Hindlimb muscle (tissue), 1 donor: ENCODE measurements around the gene ASB8. TPM values are rescaled to one million over a fixed set of nuclear protein-coding genes. Genes with fewer than 3 reads are reported as not detected.
A peak's percentile ranks its signal among the peaks of the same experiment; 100 is the strongest.
"Not testable (repeated sequence)": the region's sequence is repeated elsewhere in the genome, so short reads cannot be mapped to it uniquely, and the experiment has no call there.

ENCODE experiments used
- DNase-seq: peaks from one replicate; pipeline ENCODE4 v3.0.0-alpha.2; 2013
- polyA plus RNA-seq: library from polyadenylated mRNA; unstranded; fragments of 120-200 nt; gene quantifications from one replicate; pipeline ENCODE4 v1.2.1, GENCODE V29; 2013; ENCODE audit not compliant: insufficient read length

ASB8 gene
- polyA plus RNA-seq, 1 donor, result 59.2 TPM

DNA sequence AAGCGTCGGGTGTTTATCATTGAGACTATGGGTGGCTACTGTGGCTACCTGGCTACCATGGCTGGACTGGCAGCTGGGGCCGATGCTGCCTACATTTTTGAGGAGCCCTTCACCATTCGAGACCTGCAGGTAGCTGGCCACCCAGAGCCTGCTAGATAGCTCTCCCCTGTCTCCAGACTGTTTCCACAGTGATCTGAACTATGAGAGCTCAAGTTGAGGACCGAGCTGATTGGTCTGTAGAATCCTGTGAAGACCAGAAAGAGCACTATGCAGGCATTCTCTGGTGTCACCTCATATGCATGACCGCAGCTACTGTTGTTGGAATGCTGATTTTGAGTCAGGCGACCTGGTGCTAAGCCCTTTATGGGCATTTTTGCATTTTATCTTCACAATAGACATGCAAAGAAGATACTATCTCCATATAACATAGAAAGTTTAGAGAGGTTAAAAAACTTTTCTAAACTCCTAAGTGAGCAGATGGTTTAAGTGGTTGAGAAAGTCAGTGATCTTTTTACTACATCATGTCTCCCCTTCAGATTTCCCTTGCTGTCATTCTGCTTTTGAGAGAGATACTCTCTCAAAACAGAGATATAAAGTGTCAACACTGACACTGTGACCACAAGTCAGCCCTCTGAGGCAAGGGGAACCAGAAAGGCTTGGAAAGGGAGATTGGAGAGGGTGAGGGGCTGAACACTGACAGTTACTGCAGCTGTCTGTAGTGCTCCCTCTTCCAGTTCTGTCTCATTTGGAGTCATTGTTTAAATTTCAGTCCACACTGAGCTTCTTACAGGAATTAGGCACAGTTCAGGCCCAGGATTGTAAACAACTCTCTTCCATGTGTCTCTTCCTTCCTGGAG, 14.3 kb downstream of the ASB8 start:
- no peak for DNase-seq

DNA sequence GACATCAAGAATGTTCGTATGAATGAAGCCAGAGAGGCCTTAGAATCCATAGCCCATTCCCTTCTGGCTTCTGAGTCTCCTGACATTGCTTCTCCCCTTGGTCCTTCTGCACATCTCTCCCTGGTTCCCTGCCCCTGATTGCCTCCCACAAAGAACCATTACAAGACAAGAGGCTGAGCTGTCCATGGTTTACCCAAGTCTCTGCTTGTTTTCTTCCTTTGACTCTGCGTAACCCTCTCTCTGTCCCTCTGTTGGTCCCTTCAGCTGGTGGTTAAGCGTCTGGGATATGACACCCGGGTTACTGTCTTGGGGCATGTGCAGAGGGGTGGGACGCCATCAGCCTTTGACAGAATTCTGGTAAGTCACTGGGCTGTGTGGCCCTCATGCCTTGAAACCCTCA, 22.3 kb downstream of the ASB8 start:
- DNase-seq, result no peak

DNA sequence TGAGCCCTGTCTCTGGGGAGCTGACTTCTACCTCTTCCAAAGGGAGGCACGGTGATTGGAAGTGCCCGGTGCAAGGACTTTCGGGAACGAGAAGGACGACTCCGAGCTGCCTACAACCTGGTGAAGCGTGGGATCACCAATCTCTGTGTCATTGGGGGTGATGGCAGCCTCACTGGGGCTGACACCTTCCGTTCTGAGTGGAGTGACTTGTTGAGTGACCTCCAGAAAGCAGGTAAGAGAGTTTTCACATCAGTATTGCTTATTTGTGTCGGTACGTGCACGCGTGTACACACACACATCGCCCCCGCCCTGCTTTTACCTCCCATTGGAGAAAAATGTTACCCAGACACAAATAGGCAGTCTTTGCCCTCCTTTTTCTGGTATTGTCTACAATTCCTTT, 24.5 kb downstream of the ASB8 start:
- DNase-seq, result no peak

DNA sequence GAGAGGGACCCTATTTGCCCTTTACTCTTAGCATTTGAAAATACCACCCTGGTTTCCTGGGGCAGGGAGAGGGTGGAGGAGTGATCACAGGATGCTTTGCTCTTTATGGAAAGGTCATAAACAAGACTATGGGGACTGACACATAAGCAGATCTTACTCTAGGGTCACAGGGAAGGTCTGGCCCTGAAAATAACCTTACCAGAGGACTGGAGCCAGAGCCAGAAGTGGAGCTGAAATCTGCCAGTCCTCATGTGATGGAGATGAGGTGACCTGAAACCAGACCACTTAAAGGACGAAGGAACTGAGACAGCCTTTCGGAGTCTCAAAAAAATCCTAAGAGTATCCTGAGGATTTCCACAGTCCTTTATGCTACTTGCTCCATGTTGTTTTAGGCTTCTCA, 25.8 kb downstream of the ASB8 start:
- DNase-seq, result no peak

DNA sequence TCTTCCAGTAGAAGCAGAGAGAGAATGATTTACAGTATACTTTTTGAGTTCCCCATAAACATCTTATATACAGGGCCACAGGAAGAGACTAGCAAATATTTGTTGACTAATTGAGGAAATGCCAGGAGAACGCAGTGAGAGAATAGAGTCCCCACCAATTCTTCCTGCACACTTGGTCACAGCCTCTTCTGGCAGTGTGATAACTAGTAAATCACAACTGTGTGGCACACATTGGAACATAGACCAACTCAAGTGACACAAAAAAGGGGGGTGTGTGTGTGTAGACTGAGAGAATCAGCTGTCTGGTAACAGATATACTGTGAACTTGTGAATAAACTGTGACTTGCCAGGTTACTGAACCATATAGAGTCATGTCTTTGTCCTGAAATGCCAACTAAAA, 27.9 kb downstream of the ASB8 start:
- DNase-seq, result no peak

DNA sequence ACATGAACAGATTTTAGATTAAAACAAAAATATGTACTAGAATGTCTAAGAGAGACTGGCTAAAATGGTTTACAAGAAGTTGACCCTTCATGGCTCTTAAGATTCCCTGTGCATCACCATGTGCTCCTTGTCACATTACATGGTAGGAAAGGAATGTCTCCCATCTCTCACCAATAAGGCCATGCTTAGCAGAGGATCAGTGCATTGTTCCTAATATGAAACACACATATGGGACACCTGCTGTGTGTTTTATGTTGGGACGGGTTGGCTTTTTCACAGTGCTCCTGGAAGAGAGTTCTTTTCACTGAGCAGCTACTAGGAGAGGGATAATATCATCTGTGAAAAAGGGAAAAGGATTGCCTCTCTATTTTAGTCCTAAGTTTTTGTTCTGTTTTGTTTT, 28.5 kb downstream of the ASB8 start:
- DNase-seq, result no peak

DNA sequence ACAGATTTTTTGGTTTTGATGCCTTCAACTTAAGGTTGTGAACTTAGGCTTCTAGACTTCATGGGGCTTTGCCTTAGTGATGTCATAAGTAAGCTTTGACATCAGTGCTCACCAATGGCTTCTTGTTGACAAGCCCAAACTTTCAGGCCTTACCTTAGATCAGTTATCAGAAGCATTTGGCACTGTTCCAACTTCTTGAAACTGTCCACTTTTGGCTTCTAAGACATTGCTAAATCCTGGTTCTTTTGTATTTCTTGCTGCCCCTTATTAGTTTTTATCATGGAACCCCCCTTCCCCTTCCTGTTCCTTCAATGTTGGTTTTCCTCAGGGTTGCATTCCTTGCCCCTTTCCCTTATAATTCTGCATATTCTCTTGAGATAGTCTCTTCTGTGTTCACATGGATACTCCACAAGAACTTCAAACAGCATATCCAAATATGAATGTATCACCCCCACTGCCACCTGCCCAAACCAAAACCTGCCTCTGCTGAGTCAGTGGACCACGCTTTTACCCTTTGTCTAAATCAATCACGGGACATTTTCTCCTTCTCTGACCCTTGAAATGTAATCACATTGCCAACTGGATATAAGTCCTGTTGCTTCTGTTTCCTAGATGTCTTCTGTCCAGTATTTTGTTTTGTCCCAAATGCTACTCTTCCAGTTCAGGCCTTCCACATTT, 30.2 kb downstream of the ASB8 start:
- DNase-seq, result no peak

DNA sequence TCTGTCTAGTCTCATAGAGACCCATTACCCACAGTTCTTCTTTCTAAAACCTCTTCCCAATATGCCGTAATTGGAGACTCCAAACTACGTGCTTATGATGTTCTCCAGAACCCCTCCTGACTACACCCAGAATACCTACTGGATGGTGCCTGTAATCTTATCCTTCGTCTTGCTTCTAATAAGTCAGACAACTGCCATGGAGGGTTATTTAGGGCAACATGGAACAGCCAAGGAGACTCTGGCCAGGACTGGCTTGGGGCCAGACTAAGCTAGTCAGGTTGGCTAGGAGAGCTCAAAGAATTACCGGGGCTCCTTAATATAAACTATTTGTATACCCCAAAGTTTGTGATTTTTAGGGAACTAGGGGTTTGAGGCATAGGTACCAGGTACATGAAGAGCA, 31.3 kb downstream of the ASB8 start:
- no peak for DNase-seq

DNA sequence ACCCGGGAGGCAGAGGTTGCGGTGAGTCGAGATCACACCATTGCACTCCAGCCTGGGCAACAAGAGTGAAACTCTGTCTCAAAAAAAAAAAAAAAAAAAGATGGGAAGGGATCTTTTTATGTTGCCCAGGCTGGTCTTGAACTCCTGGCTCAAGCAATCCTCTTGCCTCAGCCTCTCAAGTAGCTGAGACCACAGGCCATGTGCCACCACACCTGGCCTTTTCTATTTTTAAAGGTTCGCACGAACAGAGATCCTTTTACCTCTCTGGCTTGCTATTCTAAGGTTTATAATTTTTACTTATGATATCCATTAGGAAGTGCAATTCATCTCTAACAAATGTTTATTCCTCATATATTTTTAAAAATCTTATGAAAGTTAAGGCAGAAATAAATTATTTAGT, 31.8 kb downstream of the ASB8 start:
- DNase-seq, result not testable (repeated sequence)

DNA sequence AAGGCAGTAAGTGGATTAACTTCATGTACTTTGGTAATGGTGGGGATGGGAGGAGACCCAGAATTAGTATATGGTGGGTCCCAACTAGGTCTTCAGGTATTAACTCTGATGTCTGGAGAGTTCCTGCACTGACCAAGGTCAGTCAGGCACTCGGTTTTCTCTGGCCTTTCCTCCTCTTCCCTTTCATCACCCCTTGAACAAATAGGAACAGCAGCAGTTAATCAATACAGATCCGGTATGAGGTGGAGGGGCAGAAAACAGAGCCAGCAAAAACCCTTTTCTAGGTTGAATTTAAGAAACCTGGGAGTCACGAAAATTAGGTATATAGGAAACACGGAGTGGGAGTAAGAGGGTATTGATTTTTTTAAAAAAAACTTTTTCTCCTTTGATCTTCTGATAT, 34.1 kb downstream of the ASB8 start:
- no peak for DNase-seq

DNA sequence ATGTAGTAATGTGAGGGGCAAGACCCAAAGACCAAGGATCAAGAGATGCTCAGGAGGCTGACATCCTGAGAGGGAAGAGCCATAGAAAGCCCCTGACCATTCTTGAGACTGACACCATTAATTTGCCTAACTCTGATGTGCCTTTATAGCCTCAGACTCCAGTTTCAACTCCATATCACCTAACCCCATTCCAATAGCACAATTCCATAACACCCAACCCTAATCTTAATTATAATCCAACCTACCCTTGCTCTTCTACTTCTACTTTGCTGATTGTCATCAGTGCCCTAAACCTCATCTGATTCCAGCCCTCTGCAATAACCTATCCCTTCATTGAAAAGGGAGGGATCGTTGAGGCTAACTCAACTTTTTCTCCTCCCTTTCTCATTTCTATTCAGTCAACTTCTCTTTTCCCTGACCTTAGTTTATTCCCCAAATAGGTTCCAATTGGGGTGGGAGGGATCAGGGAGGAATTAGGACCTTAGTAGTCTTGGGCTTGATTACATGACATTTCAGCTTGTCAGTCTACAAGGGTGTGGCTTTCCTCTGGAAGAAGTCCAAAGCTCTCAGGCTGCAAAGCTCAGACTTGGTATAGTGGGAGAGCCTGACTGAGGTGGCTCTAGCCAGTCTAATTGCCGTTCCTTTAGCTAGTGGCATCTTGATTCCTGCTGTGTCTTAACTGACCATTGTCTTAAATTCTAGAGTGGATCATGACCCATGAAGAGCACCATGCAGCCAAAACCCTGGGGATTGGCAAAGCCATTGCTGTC, 35.1 kb downstream of the ASB8 start:
- no peak for DNase-seq

DNA sequence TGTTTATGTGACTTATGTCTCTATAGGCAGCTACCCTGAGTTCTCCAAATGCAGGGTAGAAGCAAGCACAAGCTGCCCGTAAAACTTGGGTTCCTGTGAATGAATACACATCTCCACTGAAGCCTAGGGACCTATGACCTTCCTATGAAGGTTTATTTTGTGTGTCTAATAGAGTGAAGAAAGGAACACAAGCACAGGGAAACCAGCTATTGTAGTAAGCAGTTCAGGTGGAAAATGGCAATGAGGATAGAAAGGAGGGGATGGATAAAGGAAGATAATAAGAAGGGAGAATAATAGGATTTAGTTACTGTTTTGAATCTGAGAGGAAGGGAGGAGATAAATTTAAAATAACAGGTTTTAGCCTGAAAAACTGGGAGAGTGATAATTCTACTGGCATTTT, 35.8 kb downstream of the ASB8 start:
- no peak for DNase-seq

DNA sequence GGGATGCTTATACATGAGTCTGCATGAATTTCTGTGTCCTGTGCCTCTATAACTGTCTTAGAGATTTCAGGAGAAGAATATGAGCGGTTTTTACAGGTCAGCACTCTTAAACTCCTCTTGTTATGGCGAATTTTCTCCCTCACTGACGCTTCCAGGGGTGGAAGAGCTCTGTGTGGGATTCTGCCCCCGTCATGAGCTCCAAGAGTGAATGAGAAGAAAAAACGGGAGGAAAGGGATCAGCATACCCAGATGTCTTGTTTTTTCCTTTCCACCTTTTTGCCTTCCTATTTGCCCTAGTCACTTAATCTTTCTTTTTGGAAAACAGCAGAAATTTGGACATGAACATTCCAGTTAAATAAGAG, 37.5 kb downstream of the ASB8 start:
- peak; percentile 7 for DNase-seq

DNA sequence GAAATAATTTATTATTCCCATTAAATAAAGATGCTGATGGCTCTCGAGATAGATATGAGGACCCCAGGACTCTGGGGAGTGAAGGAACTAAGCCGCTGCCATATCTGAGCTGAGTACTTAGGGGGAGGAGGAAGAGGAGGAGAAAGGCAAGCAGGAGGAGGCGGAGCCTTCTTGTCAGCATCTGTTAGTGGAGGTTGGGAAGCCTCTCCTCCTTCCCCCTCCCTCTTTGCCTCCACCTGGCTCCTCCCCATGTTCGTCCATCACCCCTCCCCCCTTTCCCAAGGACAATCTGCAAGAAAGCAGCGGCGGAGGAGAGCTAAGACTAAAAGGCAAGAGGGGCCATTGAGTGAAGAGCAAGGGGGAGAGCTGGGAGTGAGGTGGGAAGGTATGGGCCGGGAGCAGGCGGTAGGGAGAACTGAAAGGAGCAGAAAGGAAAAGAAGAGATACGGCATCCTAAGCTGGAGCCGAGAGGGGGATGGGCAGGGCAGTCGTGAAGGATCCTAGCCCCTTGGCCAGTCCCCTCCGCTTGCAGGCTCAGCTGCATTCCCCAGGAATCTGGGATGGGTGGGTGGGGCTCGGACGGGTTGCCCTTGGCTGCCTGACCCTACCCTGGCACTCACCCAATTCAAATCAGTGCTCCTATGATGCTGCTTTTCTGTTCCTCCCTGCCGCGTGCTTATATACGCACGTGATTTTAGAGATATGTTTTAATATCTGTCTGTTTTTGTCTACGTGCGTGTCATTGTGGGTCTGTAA, 38.1 kb downstream of the ASB8 start, which contains the start of gene PFKM:
Gene PFKM, plus strand, starts transcription at position 287 of the 756 bp plus-strand sequence. CDS start 3,411 bp downstream, outside the sequence.
- DNase-seq, result peak; percentile 86

DNA sequence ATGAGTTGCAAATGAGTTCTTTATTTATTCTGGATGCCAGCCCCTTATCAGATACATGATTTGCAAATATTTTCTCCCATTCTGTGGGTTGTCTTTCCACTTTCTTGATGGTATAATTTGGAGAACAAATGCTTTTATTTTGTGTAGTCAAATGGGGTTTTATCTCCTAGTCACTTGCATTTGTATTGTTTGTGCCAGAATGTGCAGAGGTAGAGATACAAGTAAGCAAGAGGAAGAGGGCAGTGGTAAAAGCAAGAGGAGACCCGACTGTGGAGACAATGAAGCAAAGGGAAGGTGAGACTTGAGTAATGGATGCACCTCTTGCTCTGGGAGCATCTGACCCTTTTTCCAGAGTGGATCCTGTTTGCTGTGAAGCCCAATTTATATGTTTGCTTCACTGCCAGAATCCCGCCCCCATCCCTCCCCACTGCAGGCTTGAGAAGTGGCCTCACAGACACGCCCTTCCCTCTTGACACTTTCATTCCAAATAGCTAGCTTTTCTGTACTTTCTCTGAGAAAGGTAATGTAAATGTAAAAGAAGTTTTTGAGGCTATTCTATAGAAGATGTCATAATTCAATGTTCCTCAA, 38.9 kb downstream of the ASB8 start:
- no peak for DNase-seq

DNA sequence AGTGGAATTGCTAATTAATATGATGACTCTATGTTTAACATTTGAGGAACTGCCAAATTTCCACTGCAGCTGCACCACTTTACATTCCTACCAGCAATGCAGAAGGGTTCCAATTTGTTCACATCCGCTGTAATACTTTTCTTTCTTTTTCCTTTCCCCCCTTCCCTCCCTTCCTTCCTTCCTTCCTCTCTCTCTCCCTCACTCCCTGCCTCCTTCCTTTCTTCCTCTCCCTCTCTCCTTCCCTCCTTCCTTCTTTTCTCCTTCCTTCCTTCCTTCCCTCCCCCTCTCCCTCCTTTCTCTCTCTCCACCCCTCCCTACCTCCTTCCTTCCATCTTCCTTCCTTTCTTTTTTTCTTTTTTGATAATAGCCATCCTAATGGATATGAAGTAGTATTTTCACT, 41.4 kb downstream of the ASB8 start:
- DNase-seq, result no peak

DNA sequence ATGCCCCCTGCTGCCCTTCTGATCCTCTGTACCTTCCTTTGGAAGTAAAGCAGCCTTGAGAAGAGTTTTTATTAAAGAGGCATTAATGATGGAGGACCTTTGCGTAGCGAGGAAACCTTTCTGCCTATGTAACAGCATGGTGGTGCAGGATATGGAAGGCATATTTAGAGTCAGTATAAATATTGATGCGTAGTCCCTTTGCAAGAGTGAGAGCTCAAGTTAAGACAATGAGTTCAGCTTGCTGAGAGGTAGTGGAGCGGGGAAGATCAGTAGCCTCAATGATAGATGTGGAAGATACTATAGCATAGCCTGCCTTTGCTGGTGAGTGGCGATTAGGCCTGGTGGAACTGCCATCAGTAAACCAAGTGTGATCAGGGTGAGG, 46.0 kb downstream of the ASB8 start:
- DNase-seq, result not testable (repeated sequence)

DNA sequence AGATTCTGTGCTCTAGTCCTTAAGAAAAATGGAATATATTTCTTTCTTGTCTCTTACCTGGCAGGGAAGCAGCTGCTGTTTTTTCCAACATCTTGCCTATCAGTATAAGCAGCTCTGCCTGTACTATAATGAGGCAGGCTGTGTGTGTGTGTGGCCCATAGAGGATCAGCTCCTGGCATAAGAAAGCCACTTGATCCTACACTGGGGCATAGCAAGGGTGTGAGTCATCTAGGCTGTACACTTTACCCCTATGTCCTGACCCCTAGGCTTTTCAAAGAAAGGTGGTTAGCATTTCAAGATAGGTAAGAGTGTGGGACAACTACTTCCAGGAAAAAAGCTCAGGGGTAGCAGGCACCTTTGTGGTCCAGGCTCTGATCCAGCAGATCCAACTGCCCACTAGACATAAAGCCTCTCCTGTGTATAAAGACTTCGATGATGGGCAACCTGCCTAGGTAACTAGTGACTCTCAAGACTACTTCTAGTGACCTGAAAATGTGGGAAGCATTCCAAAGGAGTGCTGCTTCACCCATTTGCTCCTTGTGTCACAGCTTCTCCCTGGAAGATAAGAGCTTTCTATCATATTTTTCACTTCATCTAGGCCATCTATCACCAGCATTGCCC, 46.5 kb downstream of the ASB8 start:
- no peak for DNase-seq

DNA sequence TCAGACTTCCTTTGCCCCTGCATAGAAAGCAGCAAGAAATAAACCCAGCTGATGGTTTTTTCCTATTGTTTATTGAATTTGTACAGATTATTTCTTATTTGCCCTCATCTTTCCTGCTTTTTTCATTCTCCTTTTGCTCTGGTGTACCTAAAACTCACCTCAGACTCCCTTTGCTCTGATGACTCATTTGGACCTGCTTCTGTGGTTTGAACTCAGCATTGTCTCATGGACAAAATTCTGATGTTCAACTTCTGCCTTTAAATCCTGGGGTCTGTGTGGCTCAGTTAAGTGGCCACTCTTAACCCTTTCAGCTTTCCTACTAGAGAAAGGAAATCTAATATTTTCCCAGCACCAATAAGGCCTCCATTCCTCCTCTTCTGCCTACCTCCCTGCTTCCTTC, 47.9 kb downstream of the ASB8 start:
- DNase-seq, result no peak

DNA sequence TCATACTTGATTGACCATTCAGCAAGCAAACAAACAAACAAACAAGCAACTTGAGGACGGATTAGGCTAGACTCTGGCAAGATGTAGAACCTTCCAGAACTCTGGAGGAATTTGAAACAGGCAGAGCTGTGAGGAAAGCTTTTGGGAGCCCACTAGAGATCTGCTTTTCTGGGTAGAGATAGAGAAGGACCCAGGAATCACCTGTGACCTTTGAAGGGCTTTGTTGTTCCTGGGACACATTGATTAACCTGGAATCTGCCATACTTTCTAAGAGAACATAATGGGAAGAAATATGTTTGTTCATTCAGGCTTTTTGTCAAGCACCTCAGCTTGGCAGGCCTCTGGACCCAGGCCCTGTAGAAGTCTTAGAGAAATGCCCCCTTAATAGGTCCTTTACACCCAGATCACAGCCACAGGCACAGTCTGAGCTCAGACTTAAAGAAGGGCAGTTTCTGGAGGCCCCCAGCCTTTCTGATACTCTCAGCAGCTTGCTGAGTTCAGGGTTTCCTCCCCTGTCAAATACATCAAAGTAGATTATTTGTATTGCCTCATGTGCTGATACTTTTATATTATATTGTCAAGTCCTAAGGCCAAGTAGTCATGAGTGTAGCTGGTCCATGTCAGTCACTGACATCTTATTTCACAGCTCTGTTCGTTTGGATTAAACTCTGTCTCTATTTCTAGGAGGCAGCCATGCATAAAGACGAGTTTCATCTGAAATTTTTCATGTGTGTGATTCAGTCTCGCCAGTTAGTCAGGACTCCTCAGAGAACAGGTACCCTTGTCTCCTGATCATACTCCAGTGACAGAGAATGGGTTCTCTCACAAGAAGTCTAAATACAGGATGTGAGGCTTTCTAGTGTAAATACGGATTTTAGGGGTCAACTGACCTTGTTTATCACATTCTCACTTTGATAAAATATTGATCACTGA, 50.4 kb downstream of the ASB8 start:
- DNase-seq, result no peak
